ENCODE results near the gene SVIL. TPM values are rescaled to one million over a fixed set of nuclear protein-coding genes. Genes with fewer than 3 reads are reported as not detected.

The SVIL gene
- total RNA-seq, 4 donors from 2014 or later: 785 to 1,099 (median 921) TPM

DNA sequence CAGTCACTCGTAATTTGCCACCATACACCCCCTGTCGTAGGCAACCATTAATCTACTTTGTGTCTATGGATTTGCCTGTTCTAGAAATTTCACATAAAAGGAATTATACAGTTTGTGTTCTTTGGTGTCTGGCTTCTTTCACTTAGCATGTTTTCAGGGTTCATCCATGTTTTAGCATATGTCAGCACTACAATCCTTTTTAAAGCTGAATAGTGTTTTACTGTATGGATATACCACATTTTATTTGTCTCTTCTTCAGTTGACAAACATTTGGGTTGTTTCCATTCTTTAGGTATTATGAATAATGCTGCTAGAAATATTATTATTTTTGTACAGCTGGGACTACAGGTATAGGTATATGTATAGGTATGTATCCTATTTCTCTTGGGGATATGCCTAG, 17.4 kb upstream of the SVIL start:
- no peak for DNase-seq (ENCODE audit: extremely low spot score)
- H3K4me3 ChIP-seq: no peak overlapping the region
- no peak for TF ChIP-seq EP300 (IDR thresholded peaks at IDR 0.05)
- TF ChIP-seq CTCF (IDR thresholded peaks at IDR 0.05): no peak
- no peak for TF ChIP-seq POLR2A (IDR thresholded peaks at IDR 0.05; ENCODE audit: low read depth)
- no peak for TF ChIP-seq POLR2AphosphoS5 (IDR thresholded peaks at IDR 0.05)
- intact Hi-C loops (cut with DNase I): no loop called here
- no peaks in the 10 kb centered on the region for H3K27me3 ChIP-seq
- H3K4me1 ChIP-seq: peaks cover 11 to 72% (median 62%) of the 10 kb centered on the region in 4 donors
- H3K9me3 ChIP-seq: no peaks in the 10 kb centered on the region
- H3K36me3 ChIP-seq: peaks cover 9 to 42% (median 14%) of the 10 kb centered on the region in 4 donors
- 98% methylated on average over 2 of the region's 2 CpGs for WGBS
- H3K27ac ChIP-seq (replicated peaks in 1 of 4): peak overlapping the region in 3 of 4 donors; percentile 13 to 94 (median 56)

DNA sequence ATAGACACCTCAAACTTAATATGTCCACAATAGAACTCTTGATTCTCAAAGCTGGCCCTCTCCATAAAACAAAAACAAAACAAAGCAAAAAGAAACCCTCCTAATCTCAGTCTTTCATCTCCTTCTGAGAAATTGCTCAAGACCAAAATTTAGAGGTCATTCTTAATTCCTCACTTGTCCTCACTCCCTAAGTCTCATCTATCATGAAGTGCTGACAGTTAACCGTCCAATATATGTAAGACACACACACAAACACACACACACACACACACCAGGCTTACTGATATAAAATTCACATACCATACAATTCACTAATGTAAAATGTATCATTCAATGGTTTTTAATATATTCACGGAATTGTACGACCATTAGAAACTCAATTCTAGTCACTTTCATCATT, 17.0 kb upstream of the SVIL start:
- no peak for TF ChIP-seq POLR2AphosphoS5 (IDR thresholded peaks at IDR 0.05)
- TF ChIP-seq CTCF (IDR thresholded peaks at IDR 0.05): no peak
- TF ChIP-seq EP300 (IDR thresholded peaks at IDR 0.05): no peak
- TF ChIP-seq POLR2A (IDR thresholded peaks at IDR 0.05; ENCODE audit: low read depth): no peak
- Histone ChIP-seq H3K27ac (replicated peaks in 1 of 4) (peak overlapping the region in 3 of 4 donors; percentile 13 to 94 (median 56)), H3K4me1 (peaks cover 15 to 73% (median 63%) of the 10 kb centered on the region in 4 donors), H3K27me3 (no peaks in the 10 kb centered on the region), H3K4me3 (no peak overlapping the region), H3K9me3 (no peaks in the 10 kb centered on the region), H3K36me3 (peaks cover 7 to 38% (median 11%) of the 10 kb centered on the region in 4 donors)
- intact Hi-C loops (cut with DNase I): no loop called here
- WGBS: 93% methylated on average over 3 of the region's 3 CpGs
- no peak for DNase-seq (ENCODE audit: extremely low spot score)

GRCh38 chr10:29650552-29650944, 15.8 kb upstream of the SVIL start:
- Histone ChIP-seq H3K4me3 (no peak overlapping the region), H3K36me3 (peaks cover 0 to 26% (median 5%) of the 10 kb centered on the region in 4 donors), H3K4me1 (peaks cover 22 to 78% (median 70%) of the 10 kb centered on the region in 4 donors), H3K27ac (replicated peaks in 1 of 4) (peak overlapping the region in 3 of 4 donors; percentile 56 to 94 (median 77)), H3K9me3 (no peaks in the 10 kb centered on the region), H3K27me3 (no peaks in the 10 kb centered on the region)
- intact Hi-C loops (cut with DNase I): no loop called here
- no peak for TF ChIP-seq EP300 (IDR thresholded peaks at IDR 0.05)
- no peak for TF ChIP-seq POLR2AphosphoS5 (IDR thresholded peaks at IDR 0.05)
- no peak for TF ChIP-seq POLR2A (IDR thresholded peaks at IDR 0.05; ENCODE audit: low read depth)
- no peak for TF ChIP-seq CTCF (IDR thresholded peaks at IDR 0.05)
- WGBS: 88% methylated on average over 1 of the region's 1 CpG
- DNase-seq (ENCODE audit: extremely low spot score): no peak

DNA sequence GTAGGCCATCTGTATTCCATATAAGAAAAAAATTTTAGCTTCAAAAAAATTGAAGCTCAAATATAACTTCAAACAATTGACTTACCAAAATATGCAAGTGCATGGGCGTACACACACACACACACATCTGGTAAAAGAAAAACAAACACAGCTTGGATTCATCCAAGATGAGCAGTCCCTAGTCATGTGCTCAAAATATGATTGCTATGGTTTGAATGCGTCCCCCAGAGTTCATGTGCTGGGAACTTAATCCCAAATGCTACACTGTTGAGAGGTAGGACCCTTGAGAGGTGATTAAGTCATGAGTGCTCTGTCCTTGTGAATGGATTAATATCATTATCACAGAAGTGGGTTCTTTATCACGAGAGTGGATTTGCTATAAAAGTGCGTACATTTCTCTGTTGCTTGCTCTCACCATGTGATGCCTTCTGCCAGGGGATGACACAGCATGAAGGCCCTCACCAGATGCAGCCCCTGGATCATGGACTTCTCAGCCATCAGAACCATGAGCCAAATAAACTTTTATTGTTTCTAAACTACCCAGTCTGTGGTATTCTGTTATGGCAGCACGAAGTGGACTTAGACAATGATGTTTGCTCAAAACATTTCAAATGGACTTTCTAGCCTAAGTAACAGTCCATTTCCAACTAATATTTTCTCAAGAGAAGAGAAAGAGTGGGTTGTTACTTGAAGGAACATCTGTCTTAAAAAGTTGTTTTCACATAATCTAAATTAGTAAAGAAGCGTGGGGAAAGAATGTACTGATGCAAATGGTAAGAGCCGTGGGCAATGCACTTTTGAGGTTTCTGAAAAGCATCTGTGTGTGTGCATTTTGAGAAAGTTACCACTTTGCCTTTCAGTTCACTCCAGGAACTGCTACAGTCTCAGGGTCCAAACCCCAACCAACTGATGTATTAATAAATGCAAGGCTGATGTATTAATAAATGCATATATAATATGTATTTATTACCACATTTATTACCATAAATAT, 15.1 kb upstream of the SVIL start:
- no peak for DNase-seq (ENCODE audit: extremely low spot score)
- peaks cover 22 to 78% (median 74%) of the 10 kb centered on the region in 4 donors for H3K4me1 ChIP-seq
- WGBS: 88% methylated on average over 7 of the region's 7 CpGs
- intact Hi-C loops (cut with DNase I): no loop called here
- peak overlapping the region; percentile 77 to 94 (median 86) for H3K27ac ChIP-seq (replicated peaks in 1 of 4)
- TF ChIP-seq CTCF (IDR thresholded peaks at IDR 0.05) (no peak), POLR2AphosphoS5 (IDR thresholded peaks at IDR 0.05) (peak in 1 of 2 donors; percentile 43), EP300 (IDR thresholded peaks at IDR 0.05) (no peak), POLR2A (IDR thresholded peaks at IDR 0.05; ENCODE audit: low read depth) (no peak)
- H3K9me3 ChIP-seq: no peaks in the 10 kb centered on the region
- no peak overlapping the region for H3K4me3 ChIP-seq
- peaks cover 0 to 19% (median 2%) of the 10 kb centered on the region in 4 donors for H3K36me3 ChIP-seq
- no peaks in the 10 kb centered on the region for H3K27me3 ChIP-seq

Measured in esophagus muscularis mucosa (tissue), 4 donors.